Endometrial microvascular endothelial cells (primary cell): Measurements from ENCODE around the gene SCFD2. TPM values are rescaled to one million over a fixed set of nuclear protein-coding genes. Genes with fewer than 3 reads are reported as not detected.
"Not testable (repeated sequence)": the region's sequence is repeated elsewhere in the genome, so short reads cannot be mapped to it uniquely, and the experiment has no call there.

Experiments used
- in situ Hi-C: cut with HindIII; loops from 2 replicates; pipeline ENCODE4 v1.10.0; 2017; ENCODE audit warnings: low sequenced_read_pairs, low pct_unique_long_range_greater_than_20kb; ENCODE audit errors: inconsistent ontology term
- total RNA-seq: library from RNA; depleted of rRNA; stranded (reverse); fragments of >200 nt; gene quantifications from one replicate; pipeline ENCODE4 v1.2.3, GENCODE V29; 2015; ENCODE audit errors: inconsistent ontology term

SCFD2 gene
- total RNA-seq, 1 donor from 2014 or later: 25.8 TPM

DNA sequence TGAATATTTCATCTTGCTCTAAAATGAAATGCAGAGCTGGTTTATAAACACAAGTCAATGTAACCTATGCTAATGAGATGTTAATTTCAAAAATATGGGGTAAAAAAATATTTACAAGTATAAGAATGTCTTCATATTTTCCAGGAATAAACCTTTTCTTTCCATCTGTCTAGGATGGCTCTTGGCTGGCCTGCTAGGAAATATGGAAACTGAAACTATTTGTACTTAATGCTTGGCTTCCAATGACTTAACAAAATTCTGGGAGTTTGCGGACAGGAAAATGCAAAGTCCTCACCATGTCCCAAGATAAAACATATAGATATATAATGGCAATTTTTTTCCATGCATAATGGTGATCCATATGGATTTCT is 168.1 kb downstream of the SCFD2 start:
- in situ Hi-C loops: no loop called here

DNA sequence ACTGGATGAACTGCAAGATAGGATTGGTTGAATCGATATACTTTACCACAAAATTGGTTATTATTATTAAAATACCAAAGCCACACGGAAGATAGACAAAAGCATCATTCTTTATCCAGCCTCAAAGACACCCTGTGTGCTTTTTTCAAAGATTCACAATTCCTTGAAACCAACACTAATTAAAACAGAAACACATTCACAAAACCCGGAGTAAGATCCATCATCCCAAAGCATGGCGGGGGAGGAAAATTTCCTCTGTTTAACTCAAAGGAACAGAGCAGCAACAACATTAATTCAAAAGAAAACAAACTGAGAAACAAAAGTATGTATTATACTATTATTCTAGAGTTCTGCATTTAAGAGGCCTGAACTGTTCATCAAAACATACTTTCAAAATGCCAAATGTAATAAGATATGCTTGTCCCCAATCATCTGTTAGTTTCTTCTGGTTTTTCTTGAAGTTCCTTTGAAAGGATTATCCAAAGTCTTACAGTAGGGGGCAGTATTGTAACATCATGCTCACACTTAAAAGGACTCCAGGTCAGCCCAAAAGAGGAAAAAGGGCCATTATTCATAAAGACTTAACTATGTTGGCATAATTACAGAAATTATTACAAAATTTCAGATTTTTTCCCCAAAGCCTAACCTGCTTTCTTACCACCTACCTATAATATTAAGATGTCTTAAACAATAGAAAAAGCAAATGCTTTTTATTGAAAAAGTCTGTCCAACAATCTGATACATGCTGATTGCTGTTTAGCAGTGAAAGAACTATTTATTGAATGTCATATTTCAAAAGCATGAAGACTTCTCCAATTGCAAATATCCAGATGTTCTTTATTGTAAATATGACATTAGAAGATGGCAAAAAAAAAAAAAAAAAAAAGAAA is 168.7 kb downstream of the SCFD2 start:
- in situ Hi-C loops: no loop called here

DNA sequence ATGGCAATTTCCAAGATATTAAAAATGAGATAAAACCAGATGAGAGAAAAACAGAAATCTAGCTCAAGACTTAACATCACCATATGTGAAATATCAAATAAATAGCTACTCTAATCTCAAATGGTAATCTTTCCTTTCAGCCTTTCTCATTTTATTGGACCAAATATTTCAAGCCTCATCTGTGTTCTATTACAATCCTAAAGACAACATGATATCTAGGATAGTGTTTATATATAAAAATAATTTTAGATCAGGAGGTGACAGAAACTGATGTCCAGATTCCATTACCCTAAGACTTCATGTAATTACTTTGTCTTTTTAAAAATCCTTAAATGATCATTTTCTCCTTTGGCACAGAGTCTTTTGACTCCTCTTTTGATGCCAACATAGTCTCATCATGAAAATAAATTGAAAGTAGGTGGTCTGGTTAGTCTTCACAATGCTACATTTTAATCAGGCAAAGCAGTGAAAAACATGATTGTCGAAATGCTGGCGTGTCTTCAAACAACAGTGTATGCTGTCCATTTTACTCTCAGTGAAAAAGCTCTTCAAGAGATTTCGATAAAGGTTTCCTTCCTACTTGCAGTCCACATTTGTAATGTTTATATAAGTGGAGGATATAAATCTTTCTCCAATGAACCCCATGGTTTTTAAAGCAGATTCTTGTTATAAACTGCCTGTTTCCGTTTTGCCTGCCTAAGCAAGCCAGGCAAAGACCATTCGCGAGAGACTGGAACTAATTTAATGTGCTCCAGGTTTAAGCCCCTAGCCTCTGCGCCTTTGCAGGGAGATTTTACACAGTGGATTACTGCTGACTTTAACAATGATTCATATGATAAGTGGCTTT is 169.8 kb downstream of the SCFD2 start:
- in situ Hi-C loops: no loop called here

DNA sequence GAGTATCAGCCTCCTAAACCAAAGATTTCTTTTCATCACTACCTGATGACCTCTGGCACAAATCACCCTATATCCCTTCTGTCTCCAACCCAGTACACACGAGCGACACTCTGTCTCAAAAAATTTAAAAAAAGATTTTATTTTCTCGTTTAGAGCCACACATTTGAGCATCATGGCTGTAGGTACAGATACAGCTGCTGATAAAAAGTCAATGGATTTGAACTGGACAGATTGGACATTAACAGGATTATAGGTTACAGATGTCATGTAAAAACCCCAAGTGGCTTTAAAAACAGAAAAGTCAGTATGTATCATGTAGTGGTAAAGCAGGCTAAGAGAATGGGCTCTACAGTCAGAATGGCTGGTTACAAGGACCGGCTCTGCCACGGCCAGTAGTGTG is 171.1 kb downstream of the SCFD2 start:
- in situ Hi-C loops: no loop called here

DNA sequence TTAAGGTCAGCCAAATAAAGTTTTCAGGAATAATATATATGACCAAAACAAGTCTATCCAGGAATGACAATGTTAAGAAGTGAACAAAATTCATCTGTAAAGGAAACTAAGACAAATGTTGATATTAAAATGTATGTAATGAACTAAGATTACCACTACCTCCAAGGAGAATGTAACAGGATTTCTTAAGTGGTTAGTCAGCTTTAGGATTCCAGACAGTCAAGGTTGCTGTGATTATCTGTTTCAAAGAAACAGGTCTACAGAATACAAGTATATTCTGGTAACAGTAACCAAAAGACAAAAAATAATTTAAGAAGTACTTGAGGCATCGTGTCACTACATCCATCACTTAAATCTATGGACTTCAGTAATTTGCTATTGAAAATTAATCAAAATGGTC is 172.8 kb downstream of the SCFD2 start:
- in situ Hi-C loops: no loop called here

DNA sequence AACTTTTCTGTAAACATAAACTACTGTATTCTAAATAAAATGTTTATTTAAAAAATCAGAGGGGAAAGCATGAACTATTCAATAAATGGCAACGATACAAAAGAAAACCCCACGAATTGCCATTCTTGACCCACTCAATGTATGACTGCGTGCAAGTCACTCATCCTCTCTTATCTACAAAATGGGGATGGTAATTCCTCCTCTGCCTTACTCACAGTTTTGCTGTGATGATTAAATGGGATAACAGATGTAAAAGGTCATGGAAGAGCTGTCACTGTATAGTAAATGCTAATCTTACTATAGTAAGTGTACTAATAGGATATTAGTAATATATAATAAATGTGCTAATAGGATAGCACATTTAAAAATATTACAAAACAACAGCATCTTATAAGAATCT is 173.4 kb downstream of the SCFD2 start:
- in situ Hi-C loops: no loop called here

DNA sequence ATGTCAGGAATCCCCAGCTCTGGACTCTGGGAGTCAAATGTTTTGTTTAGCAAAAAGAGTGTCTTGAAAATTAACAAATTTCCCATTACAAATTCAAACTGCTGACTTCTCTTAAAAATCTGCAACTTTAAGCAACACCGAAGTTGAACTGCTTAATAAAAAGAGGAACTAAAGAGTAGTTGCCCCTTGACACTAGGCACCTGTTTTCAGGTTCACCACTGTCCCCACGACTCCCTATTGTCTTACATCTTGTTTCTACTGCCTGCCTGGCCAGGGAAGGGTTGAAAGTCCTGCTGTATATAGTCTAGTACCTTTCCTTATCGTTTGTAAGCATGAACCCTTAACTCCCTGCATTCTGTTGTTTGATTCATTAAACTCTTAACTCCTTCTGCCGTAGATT is 173.9 kb downstream of the SCFD2 start:
- in situ Hi-C loops: no loop called here

DNA sequence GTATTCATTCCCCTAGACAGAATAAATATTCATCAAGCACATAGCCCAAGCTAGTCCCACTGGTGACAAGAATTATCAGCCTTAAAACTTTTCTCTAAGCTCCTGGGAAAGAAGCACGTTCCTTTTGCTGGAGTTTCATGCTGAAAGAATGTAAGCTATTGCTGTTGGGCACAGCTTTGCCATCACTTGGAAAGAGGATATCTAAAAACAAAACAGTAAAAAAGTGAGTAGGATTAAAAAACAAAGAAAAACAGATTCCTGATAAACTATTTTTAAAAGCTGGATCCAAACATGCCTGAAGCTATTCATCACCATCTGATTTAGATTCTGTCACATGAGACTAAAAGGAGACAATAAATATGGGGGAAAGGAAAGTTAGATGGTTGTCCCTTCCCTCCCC is 176.8 kb downstream of the SCFD2 start:
- in situ Hi-C loops: no loop called here

DNA sequence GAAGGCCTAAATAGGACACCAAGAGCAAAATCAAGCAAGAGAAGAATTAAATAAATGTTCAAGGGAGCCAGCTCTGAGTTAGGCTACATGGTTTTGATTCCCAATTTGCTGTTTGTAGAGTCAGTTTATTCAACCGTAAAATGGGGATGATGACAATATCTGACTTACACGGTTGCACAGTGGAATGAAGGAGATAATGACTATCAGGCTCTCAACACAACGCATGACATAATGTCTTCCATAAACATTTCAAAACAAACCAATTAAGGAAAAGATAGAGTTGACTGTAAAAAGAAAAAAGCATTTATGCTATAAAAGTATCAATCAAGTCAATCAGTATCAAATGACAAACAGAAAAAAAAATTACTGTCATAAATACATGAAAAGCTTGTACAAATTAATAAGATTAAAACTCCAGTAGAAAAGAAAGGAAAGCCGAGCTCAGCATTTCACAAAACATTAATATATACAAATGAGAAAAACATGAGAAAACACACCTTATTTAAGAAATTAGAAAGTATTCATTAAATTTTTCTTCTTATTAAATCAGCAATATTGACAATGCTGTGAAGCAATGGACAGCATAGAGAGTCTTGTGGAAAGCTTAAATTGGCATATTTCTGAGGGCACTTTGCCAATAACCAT is 179.0 kb downstream of the SCFD2 start:
- in situ Hi-C loops: no loop called here

DNA sequence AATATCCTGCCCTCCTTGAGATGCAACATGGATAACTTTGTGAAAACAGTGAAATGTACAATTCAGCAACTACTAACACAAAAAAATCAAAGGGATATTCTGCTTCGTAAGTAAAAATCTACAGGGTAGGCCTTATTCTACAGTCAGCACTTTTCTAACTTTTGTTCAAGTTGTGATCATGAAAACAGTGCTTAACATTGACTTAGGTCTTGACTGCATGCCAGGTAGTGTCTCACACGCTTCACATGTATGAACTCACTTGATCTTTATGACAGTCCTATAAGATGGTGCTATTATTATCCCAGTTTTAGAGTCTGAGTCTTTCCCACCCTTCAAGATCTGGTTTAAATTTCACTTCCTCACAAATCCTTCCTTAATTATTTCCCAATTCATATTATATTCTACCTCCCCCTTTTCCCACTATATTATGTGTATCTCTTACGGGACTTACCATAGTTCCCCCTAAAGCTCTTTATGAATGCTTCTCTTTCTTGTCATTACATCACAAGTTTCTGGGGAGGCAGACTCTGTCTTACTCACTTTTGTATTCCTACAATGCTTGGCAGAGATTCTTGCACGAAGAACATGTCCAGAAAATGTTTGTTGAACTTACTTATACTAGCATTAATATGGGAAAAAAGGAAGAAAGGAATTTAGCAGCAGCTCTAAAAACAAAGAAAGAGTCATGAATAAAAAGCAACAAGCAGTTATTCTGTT is 179.8 kb downstream of the SCFD2 start:
- in situ Hi-C loops: no loop called here

DNA sequence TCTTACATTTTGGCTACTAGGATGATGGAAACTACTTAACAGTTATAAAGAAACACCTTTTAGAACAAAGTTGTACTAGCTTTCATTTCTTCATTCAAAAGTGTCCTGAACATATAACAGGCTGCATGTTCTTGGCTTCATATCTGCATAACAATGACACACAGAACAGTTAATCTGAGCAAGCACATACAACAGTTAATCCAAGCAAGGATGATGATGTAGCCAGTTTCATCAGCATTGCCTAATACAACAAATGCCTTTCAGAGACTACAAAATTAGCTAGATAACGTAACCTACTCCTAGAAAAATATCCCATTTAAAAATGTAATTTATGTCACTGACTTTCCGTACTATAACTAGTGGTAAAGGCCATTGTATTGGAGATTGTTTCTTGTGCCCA is 182.1 kb downstream of the SCFD2 start:
- in situ Hi-C loops: no loop called here

DNA sequence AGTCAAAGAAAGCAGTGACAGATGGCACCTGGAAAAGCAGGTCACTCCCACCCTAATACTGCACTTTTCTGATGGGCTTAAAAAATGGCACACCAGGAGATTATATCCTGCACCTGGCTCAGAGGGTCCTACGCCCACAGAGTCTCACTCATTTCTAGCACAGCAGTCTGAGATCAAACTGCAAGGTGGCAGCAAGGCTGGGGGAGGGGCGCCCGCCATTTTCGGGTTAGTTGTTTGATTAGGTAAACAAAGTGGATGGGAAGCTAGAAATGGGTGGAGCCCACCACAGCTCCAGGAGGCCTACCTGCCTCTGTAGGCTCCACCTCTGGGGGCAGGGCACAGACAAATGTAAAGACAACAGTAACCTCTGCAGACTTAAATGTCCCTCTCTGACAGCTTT is 188.1 kb downstream of the SCFD2 start:
- in situ Hi-C loops: not testable (repeated sequence)

DNA sequence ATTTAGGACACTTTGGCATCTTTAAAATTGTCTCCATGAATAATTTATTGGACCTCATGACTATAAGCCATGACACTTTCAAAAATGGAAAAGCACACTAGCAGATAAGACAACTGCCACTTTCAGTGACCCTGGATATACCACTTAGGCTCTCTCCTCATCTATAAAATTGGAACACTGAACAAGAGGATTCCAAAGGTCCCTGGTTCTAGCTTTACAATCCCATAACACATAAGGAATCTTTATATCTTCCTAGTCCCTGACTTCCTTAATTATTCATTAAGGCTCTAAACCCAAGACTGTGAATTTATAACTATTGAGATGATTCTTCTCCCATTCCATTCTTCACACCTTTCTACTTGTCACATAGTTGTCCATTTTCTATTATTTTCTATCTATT is 190.2 kb downstream of the SCFD2 start:
- in situ Hi-C loops: no loop called here

DNA sequence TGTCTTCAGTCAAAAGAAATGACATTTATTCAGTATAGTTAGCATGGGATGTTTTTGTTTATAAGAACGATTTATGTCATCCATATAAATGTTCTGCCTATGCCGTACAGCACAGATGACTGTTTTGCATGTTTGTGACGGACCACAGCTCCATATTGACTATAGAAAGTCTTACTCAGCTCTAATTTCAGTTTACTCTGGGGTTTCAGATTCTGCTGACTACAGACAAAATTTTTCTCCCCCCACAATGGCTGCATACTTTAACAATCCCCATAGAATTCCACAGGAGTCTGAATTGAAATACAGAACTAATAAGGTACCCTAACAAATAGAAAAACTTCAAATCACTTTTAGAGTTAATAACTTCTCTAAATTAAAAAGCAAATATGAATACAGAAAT is 191.0 kb downstream of the SCFD2 start:
- in situ Hi-C loops: no loop called here

DNA sequence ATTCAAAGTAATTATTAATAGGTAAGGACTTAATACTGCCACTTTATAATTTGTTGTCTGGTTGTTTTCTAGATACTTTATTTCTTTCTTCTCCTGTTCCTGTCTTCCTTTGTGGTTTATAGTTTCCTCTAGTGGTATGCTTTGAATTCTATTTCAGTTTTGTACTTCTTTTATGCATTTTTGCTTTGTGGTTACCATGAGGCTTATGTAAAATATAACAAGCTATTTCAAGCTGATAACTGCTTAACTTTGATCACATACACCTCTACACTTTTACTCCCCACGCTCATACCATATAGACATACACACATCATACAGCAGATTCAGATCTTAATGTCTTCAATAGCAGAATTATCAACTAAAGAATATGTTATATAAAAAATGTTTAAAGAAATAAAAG is 192.3 kb downstream of the SCFD2 start:
- in situ Hi-C loops: no loop called here

DNA sequence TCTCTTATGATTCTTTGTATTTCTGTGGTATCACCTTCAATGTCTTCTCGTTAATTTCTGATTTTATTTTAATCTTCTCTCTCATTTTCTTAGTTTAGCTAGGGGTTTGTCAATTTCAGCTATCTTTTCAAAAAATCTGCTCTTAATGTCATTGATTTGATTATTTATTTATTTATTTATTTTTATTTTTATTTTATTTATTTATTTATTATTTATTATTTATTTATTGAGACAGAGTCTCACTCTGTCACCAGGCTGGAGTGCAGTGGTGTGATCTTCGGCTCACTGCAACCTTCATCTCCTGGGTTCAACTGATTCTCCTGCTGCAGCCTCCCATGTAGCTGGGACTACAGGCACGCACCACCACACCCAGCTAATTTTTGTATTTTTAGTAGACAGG is 194.1 kb downstream of the SCFD2 start:
- in situ Hi-C loops: no loop called here

DNA sequence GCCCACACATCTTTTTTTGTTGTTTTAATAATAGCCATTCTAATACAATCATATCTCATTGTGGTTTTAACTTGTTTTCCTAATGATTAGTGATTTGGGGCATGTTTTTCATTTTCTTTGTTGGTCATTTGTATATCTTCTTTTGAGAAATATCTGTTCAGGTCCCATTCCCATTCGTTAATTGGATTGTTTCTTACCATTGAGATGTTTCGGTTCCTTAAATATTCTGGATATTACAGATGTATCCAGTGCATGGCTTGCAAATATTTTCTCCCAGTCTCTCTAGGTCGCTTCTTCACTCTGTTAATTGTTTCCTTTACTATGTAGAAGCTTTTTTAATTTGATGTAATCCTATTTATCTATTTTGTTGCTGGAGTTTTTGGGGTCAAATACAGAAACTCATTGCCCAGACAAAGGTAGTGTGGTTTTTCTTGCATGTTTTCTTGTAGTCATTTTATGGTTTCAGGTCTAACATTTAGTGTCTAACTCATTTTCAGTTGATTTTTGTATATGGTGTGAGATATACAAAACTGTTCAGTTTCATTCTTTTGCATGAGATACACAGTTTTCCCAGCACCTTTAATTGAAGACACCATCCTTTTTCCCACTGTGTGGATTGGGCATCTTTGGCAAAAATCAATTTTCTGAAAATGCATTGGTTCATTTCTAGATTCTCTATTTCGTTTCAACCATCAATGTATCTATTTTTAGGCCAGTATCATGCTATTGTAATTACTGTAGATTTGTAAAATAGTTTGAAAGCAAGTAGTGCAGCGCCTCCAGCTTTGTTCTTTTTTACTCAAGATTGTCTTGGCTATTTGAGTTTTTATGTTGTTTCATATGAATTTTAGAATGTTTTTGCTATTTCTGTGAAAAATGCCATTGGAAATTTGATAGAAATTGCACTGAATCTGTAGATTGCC is 195.9 kb downstream of the SCFD2 start:
- in situ Hi-C loops: no loop called here

DNA sequence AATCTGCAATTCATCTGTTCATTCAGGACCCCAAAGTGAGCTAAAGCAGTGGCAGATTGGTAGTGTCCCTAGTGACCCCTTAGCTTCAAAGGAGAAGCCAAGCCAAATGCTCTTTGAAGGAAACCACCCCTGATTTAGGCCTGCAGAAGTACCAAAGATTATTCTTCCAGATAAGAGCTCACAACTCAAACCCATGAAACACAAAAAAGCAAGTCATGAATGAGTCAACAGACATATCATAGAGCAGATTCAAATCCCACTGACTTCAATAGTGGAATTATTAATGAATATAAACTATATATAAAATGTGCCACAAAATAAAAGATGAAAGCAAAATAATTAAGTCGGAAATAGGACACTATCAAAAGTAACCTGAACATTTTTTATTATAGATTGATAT is 197.6 kb downstream of the SCFD2 start:
- in situ Hi-C loops: no loop called here
